Stimulated activated CD8-positive, alpha-beta memory T cell treated with anti-CD3 and anti-CD28 coated beads, Interleukin-15, amount 100 ng/mL, for 4 hours (primary cell): Measurements from ENCODE around the gene DAGLA.

Experiments used
- DNase-seq, 2 donors: peaks; one replicate each; pipeline ENCODE4 v3.0.0-alpha.2; 2020; ENCODE audit warnings: low read depth in 2 of 2

Gene DAGLA

DNA sequence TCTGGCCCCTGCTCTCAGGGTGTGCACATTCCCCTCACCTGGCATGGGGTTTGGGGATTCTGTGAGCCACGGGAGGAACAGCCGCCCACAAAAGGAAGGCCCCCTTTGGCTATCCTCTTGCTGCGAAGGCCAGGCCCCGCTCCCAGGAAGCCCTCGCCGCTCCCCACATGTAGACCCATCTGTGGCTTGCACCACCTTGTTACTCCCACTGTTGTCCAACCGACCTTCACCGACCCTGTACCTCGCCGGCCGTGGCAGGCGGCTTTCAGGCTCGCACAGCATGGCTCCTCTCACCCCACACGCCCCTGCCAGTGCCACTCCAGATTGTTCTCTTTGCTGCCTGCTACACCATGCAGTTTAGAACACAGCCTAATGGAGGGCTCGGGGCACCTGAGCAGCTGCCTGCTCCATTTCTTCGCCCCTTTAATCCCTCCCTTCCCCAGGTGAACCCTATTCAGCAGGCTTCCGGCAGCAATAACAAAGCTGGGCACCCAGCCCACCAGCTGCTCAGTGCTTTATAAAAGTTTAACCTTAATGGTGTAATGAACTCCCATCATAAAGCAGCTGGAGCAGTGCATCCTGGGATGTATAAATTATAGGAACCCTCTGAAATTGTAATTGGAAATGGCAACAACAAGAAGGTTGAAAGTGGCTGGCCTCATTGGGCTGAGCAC lies 10.7 kb downstream of the DAGLA start:
- no peak for DNase-seq

DNA sequence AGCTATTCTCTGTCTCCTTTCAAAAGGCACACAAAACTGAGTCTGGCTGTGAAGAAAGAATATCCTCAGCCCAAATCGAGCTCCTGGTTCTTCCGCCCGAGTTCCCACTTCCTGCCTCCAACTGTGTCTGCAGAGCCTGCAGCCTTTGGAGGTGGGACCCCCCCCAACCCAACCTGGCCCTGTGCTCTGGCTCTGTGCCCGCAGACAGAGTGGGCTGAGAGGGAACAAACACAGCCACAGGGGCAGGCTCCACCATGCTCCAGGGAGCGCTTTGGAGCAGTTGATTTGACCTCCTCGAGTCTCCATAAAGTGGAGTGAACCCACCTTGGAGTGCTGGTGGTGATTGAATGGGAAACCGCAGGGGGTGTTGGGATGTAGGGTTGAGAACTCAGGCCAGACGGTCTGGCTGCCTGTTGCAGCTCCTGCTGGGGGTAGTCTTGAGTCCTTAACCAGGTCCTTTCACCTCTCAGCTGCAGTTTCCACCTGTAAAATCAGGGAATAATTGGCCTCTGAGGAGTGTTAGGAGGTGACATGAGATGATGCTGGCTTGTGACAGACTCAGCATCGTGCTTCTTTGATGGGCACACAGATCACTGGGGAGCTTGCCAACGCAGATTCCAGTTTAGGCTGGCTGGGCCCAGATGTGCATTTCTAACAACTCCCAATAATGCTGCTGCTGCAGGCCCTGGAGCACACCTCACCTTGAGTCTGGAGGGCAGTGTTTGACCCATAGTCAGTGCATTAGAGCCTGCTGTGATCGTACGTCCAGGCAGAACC lies 11.4 kb downstream of the DAGLA start:
- DNase-seq = no peak

GRCh38 chr11:61693922-61694601 lies 13.9 kb downstream of the DAGLA start:
- DNase-seq = no peak

DNA sequence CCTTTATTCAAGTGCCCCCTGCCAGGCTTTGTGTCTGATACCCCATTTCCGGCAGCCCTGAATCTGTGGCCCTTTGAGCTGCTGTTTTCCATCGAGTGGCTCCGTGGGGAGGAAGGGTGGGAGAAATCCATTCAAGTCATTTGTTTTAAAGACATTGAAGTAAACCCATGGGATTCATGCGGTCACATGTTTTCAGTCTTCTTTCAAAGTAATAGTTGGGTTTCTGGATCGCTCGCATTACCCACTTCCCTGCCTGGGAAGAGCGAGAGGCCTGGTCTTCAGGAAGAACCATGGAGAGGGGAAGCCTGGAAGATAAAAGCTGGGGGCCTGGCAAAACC lies 14.4 kb downstream of the DAGLA start:
- DNase-seq = no peak

DNA sequence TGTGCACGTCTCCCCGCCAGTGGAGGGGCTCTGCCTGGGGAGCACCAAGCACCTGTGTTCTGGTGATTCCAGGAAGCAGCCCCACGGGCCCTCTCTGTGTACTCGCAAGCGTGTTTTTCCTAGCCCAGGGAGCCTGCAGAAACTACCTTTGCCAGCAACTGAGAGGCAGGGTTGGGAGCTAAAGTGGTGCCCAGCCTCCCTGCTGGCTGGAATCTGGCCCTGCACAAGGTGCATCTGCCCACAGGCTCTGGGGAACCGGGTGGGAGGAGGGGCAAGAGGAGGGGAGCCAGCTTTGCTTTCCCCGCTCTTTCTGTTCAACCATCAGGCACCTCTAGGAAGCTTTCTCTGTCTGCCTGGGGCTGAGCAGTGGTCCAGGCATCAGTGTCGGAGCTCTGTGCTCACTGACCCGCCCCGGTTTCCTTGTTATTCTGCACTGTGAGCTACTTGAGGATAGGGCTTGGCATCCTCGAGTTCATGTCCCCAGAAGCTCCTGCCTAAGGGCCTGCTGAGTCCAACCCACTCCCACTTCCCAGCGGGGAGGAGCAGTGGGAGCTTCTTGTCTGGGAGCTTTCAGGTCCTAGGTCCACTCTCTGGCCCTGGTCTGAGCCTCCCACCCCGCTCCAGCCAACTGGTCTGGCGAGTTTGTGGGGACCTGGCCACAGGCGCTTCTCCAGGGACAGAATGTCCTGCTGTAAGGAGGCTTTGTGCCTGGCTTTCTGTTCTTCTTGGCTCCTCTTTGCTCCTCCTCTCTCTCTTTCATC lies 14.9 kb downstream of the DAGLA start:
- no peak for DNase-seq

GRCh38 chr11:61695917-61696316 lies 15.7 kb downstream of the DAGLA start:
- peak; percentile 90 to 93 for DNase-seq

GRCh38 chr11:61696602-61697001 lies 16.4 kb downstream of the DAGLA start:
- DNase-seq = no peak

DNA sequence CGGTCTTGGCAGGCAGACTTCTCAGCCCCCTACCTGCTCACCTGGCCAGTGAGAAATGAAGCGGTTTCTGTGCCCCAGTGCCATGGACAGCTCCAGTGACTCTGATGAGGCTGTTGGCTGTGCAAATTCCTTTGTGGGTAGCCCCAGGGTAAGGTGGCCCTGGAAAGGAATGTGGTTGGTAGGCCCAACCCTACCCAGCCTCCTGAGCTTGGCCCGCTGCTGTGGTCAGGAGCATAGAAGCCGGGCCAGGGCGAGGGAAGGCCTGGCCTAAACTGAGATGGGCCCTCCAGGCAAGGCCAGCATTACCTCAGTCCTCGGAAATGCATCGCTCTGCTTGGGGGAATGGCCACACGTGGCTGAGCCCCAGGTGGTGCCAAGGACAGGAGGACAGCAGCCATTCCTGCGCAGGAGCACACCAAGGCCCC lies 16.9 kb downstream of the DAGLA start:
- no peak for DNase-seq

GRCh38 chr11:61697764-61698163 lies 17.6 kb downstream of the DAGLA start:
- DNase-seq = no peak

- no peak for DNase-seq
These were observed 18.2 kb downstream of the DAGLA start for GRCh38 chr11:61698173-61698948.

GRCh38 chr11:61699737-61700160 lies 19.6 kb downstream of the DAGLA start:
- DNase-seq = no peak

GRCh38 chr11:61700212-61700611 lies 20.0 kb downstream of the DAGLA start:
- DNase-seq = no peak

- no peak for DNase-seq
These were observed 20.5 kb downstream of the DAGLA start for GRCh38 chr11:61700720-61701119.

DNA sequence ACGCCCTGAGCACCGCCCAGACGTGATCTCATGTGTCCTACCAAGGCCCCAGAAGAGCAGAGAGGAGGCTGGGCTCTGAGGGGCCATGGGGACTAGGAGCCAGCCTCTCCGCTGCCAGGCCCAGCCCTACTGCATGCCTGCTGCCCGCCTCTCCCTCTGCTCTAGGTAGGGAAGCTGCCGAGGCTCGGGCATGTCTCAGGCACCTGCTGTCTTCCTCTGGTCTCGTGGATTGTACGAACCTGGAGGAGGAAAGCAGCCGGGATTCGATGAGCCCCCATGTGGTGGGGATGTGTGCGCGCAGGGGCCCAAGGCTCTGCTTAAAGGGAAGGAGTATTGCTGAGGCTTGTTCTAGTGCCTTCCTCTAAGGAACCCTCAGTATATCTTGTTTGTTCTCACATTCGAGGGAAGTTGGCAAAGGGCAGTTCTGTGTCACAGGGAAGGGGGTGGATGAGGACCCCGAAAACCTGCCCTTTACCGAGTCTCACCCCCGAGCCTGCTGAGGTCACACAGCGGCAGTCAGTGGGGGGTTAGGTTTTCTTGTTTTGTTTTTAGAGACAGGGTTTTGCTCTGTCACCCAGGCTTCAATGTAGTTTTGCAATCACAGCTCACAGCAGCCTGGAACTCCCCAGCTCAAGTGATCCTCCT lies 21.2 kb downstream of the DAGLA start:
- no peak for DNase-seq

GRCh38 chr11:61702701-61703312 lies 22.6 kb downstream of the DAGLA start:
- DNase-seq = no peak

DNA sequence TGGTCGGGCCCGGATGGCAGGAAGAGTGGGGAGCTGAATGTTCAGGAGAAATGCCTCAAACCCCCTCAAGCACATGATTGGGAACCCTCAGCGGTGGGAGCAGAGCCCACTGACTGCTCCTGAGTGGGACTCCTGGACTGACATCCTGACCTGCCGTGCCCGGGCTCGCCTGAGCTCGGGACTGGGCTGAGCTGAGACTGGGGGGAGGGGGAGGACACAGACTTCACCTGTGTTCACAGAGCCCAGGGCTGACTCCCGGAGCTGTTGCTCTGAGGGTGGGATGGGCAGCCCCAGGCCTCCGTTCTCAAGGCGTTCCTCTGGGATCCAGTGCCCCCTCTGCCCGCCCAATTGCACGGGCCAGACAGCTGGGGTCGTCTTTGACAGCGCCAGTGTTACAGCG lies 24.6 kb downstream of the DAGLA start:
- no peak for DNase-seq

DNA sequence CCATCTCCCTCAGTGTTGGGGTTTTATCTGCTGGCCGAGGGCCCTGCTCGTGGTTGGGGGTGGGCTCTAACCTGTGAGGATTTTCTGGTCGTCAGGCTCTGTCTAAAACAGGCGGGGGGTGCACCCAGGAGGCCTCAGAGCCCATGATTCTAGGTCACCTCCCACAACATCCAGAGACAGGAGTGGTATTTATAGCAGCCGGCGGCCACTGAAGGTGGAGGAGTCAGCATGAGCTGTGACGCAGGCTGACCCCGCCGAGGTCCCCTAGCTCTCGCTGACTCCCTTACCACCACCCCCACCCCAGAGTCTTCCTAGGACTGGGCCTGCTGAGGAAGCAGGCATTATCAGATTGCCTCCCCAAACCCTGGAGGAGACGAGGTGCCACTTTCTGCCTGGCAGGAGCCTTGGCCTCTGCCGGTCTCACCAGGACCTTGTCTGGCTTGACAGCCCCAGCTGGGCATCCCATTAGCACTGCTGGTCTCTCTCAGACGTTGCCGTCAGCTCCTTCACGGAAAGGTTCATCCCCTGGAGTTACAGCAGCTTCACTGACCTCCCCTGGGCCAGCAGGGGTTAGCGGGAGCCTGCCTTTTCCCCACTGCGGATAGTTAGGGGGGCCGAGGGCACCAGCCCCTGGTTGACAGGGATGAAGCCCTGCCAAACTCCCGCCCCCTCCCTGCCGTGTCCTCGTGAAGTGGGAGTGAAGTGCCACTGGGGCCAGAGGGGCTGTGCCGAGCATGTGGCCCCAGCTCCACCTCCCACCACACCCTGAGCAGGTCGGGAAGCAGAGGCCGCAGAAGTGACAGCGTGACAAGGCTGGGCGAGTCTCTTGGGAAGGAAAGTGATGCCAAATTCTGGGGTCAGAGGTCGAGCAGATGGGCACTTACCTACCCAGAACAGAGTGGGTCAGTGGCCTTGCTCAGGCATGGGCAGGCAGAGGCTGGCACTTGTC lies 26.5 kb downstream of the DAGLA start:
- DNase-seq = no peak

- DNase-seq = no peak
These were observed 27.4 kb downstream of the DAGLA start for GRCh38 chr11:61707574-61707973.

DNA sequence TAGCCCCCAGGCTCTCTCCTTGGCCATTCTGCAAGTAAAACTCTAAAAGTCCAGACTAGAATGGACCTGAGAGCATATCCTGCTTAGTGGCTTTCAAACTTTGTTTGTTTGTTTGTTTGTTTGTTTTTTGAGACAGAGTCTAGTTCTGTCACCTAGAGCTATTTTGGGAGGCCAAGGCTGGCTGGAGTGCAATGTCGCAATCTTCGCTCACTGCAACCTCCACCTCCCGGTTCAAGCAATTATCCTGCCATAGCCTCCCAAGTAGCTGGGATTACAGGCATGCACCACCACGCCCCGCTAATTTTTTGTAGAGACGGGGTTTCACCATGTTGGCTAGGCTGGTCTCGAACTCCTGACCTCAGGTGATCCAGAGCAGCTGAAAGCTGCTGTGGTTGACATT lies 28.9 kb downstream of the DAGLA start:
- no peak for DNase-seq
